Nasal cavity respiratory epithelium epithelial cell of viscerocranial mucosa (primary cell): Measurements from ENCODE around the gene TRIM45. TPM values are rescaled to one million over a fixed set of nuclear protein-coding genes. Genes with fewer than 3 reads are reported as not detected.

Experiments
- total RNA-seq: library from RNA; depleted of rRNA; stranded (reverse); fragments of >200 nt; gene quantifications from 2 replicates; pipeline ENCODE4 v1.2.3, GENCODE V29; 2014

Gene TRIM45
- 1.0 and 3.8 TPM in 2 replicates for total RNA-seq

DNA sequence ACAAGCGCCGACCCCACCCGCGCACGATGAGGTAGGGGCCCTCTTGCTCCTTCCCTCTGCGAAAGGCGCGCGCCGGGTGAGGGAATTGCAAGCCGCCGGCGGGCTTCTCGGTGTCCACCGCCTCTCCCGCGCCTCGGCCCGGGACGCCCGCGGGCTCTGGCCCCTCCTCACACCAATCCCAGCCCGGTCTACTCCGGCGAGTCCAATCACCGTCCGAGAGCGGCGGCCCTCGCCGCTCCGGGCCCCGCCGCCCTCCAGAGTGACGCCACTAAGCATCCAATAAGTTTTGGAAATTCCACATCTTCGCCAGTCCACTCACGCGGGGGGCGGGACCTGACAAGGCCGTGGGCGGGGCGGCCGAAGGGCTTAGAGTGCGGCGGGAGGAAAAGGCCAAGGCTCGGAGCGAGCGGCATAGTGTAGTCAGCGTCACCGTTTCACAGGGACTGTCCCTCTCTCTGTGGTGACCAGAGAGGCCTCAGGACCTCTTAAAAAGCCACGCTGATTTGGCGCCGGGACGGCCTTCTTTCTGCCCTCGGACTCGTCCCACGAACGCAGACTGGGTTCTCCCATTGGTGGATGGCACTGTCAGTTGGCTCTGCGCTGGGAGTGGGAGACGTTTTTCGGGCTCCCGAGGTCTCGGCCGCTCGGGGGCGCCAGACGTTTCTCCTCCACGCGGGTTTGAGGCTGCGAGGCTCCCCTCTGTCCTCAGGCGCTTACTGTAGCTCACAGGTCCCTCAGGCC lies at the start of gene TRIM45:
TSS of gene TRIM45 (minus strand) at position 161 of the 741 bp plus-strand sequence. CDS start 548 bp downstream, outside the sequence.

Other genes starting within 250 kb of the TRIM45 start
- gene PTGFRN, start 211.8 kb downstream of the TRIM45 start, total RNA-seq, result 183 and 326 TPM in 2 replicates
- 0.34 and 1.8 TPM in 2 replicates for gene CD101, start 120.0 kb downstream of the TRIM45 start, total RNA-seq
- gene TTF2, start 61.4 kb downstream of the TRIM45 start, total RNA-seq, result 19.1 and 25.1 TPM in 2 replicates
- gene VTCN1, start 89.2 kb upstream of the TRIM45 start, total RNA-seq, result under 0.01 and 12.9 TPM in 2 replicates
- gene MAN1A2, start 245.7 kb upstream of the TRIM45 start, total RNA-seq, result 55.2 and 61.5 TPM in 2 replicates